GM12892 (cell line): ENCODE measurements around the gene KRTAP10-8.

Experiments used
- POLR2A ChIP-seq: IDR thresholded peaks from 2 replicates; pipeline ENCODE4 v1.6.1; 2011; ENCODE audit warnings: low read depth, low read length, control low read depth
- POLR2AphosphoS5 ChIP-seq: IDR thresholded peaks from 2 replicates; pipeline ENCODE4 v1.6.1; 2011; ENCODE audit warnings: low read depth, low read length, control low read depth
- TAF1 ChIP-seq: IDR thresholded peaks from 2 replicates; pipeline ENCODE4 v1.6.1; 2011; ENCODE audit warnings: low read depth, mild to moderate bottlenecking, control low read depth, low read length, borderline replicate concordance

GRCh38 chr21:44571296-44571695 lies 40.6 kb upstream of the KRTAP10-8 start:
- TF ChIP-seq POLR2A, result no peak
- no peak for TF ChIP-seq TAF1
- no peak for TF ChIP-seq POLR2AphosphoS5
